ENCODE measurements around the gene TTBK1.

DNA sequence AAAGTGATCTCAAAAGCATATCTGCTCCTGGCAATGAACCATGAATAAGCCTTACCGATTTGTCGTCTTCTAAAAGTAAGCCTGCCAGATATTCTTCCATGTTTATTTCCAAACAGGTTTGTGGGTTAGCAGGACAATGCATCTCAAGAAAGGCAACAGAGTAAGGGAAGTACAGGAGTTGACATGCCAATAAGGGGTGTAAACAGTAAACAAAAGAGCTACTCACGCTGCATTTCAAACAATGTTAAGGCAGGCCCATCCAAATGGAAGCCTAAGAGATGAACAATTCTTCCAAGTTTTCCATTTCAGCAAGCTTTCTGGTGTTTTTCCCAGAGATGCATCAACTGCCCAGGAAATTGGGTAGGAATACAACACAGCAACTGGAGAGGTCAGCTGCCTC is 93.1 kb downstream of the TTBK1 start:
- TF ChIP-seq, protein P1, sequence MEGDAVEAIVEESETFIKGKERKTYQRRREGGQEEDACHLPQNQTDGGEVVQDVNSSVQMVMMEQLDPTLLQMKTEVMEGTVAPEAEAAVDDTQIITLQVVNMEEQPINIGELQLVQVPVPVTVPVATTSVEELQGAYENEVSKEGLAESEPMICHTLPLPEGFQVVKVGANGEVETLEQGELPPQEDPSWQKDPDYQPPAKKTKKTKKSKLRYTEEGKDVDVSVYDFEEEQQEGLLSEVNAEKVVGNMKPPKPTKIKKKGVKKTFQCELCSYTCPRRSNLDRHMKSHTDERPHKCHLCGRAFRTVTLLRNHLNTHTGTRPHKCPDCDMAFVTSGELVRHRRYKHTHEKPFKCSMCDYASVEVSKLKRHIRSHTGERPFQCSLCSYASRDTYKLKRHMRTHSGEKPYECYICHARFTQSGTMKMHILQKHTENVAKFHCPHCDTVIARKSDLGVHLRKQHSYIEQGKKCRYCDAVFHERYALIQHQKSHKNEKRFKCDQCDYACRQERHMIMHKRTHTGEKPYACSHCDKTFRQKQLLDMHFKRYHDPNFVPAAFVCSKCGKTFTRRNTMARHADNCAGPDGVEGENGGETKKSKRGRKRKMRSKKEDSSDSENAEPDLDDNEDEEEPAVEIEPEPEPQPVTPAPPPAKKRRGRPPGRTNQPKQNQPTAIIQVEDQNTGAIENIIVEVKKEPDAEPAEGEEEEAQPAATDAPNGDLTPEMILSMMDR (IDR thresholded peaks at IDR 0.05 in 8 of 11, conservative IDR thresholded peaks at IDR 0.05 in 3 of 11): no peak
- no peak for TF ChIP-seq POLR2A (IDR thresholded peaks at IDR 0.05)
- no peak for TF ChIP-seq POLR2AphosphoS5 (IDR thresholded peaks at IDR 0.05)
